Smooth muscle cell of the coronary artery (primary cell): Measurements from ENCODE around the gene TRIM27. TPM values are rescaled to one million over a fixed set of nuclear protein-coding genes. Genes with fewer than 3 reads are reported as not detected.

ENCODE experiments used
- total RNA-seq: library from RNA; depleted of rRNA; stranded (reverse); fragments of >200 nt; gene quantifications from 2 replicates; pipeline ENCODE4 v1.2.3, GENCODE V29; 2014; ENCODE audit warnings: low replicate concordance

The TRIM27 gene
- 38.4 and 54.9 TPM in 2 replicates for total RNA-seq

GRCh38 chr6:28923318-28924102 lies at the start of gene TRIM27:
TRIM27 (minus strand) TSS chr6:28923985; CDS start chr6:28923632, 353 bp downstream.

Other genes starting within 250 kb of the TRIM27 start
- gene ZNF311, start 81.3 kb upstream of the TRIM27 start, total RNA-seq, result 0.94 and 0.98 TPM in 2 replicates
- gene OR2W1, start 121.2 kb upstream of the TRIM27 start, total RNA-seq, result not detected in 2 replicates
- gene OR2B3, start 163.3 kb upstream of the TRIM27 start, total RNA-seq, result not detected in 2 replicates
- not detected in 2 replicates for gene OR2J1, start 175.5 kb upstream of the TRIM27 start, total RNA-seq
- not detected in 2 replicates for gene OR2J3, start 184.1 kb upstream of the TRIM27 start, total RNA-seq
- not detected in 2 replicates for gene OR2J2, start 246.9 kb upstream of the TRIM27 start, total RNA-seq